H1 (cell line): ENCODE measurements around the gene DRD2.

Experiments
- BACH1 ChIP-seq: IDR thresholded peaks from 2 replicates; pipeline ENCODE4 v1.6.1; 2012; ENCODE audit warnings: low read length, improper control_type of control experiment
- CTCF ChIP-seq, 3 experiments: IDR thresholded peaks; 1 replicate in 2 of 3; 2 replicates in 1 of 3; pipeline versions ENCODE4 v1.5.1 to v1.6.1; 2011; ENCODE audit warnings: low read length in 3 of 3, mild to moderate bottlenecking in 3 of 3, inconsistent platforms in 2 of 3, low read depth in 1 of 3, moderate library complexity in 1 of 3; ENCODE audit not compliant: insufficient read depth in 1 of 3; ENCODE audit errors: control extremely low read depth in 1 of 3
- EZH2 ChIP-seq: fragments of 200-600 bp; sonication (generic); IDR thresholded peaks from 2 replicates; pipeline ENCODE4 v1.7.1; 2012; ENCODE audit warnings: low read depth, mild to moderate bottlenecking, moderate library complexity, low read length, inconsistent platforms; ENCODE audit not compliant: severe bottlenecking
- JUN ChIP-seq: IDR thresholded peaks from 2 replicates; pipeline ENCODE4 v1.6.1; 2011; ENCODE audit warnings: low read depth, mild to moderate bottlenecking, improper control_type of control experiment, low read length
- KDM1A ChIP-seq: fragments of 200-600, 300-600 bp; sonication (generic); IDR thresholded peaks from 2 replicates; pipeline ENCODE4 v1.7.1; 2016; ENCODE audit warnings: mild to moderate bottlenecking, low read length, borderline replicate concordance
- MAFK ChIP-seq: IDR thresholded peaks from 2 replicates; pipeline ENCODE4 v1.6.1; 2012; ENCODE audit warnings: low read depth, mild to moderate bottlenecking, improper control_type of control experiment, low read length
- MAX ChIP-seq: IDR thresholded peaks from 2 replicates; pipeline ENCODE4 v1.6.1; 2012; ENCODE audit warnings: inconsistent platforms
- POLR2A ChIP-seq, 2 experiments: IDR thresholded peaks; 1 replicate in 1 of 2; 2 replicates in 1 of 2; pipeline ENCODE4 v1.6.1; 2011; ENCODE audit warnings: low read depth in 2 of 2, low read length in 2 of 2, mild to moderate bottlenecking in 2 of 2; ENCODE audit errors: control extremely low read depth in 1 of 2
- POLR2AphosphoS5 ChIP-seq: IDR thresholded peaks from 2 replicates; pipeline ENCODE4 v1.6.1; 2011; ENCODE audit warnings: low read depth, low read length
- RAD21 ChIP-seq, 2 experiments: IDR thresholded peaks in 1 of 2; conservative IDR thresholded peaks in 1 of 2; 2 replicates each; pipeline ENCODE4 v1.6.1; 2011; ENCODE audit warnings: low read depth in 2 of 2, low read length in 2 of 2, improper control_type of control experiment in 1 of 2, inconsistent platforms in 1 of 2, mild to moderate bottlenecking in 1 of 2, moderate library complexity in 1 of 2
- SIN3A ChIP-seq, 2 experiments: IDR thresholded peaks in 1 of 2; conservative IDR thresholded peaks in 1 of 2; 2 replicates each; pipeline ENCODE4 v1.6.1; 2011 to 2012; ENCODE audit warnings: low read length in 2 of 2, improper control_type of control experiment in 1 of 2, low read depth in 1 of 2, mild to moderate bottlenecking in 1 of 2
- TCF12 ChIP-seq: IDR thresholded peaks from 2 replicates; pipeline ENCODE4 v1.6.1; 2011; ENCODE audit warnings: low read depth, mild to moderate bottlenecking, low read length
- TEAD4 ChIP-seq: IDR thresholded peaks from 2 replicates; pipeline ENCODE4 v1.6.1; 2012; ENCODE audit warnings: low read depth, low read length, inconsistent platforms, mixed read lengths
- YY1 ChIP-seq: IDR thresholded peaks from 2 replicates; pipeline ENCODE4 v1.6.1; 2011; ENCODE audit warnings: low read depth, mild to moderate bottlenecking, low read length

DNA sequence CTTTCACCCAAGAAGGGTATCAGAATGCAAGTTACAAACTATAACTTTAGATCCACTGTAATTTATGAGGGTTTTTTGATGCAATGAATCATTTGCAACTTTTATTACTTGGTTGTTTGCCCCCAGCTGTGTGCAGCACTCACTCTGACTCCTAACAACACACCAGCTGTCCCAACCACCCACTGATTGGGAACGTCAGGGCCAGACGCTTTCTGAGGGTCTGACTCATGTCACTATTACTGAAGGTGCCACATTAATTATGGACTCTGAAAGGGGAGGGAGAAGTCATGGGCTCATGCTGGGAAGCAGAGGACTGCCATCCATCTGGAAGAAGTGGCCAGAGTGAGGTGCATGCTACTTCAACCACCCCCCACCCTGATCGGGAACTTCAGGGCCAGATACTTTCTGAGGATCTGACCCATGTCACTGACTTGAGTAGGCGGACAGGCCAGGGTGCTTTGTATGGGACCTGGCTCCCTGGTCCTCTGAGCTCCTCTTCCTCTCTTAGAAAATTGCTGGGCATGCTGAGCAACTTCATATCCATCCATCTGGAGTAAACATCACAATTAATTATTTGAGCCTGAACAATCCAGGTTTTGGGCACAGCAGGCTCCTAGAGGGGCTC is 44.9 kb upstream of the DRD2 start:
- TF ChIP-seq RAD21 (IDR thresholded peaks at IDR 0.05 in 1 of 2, conservative IDR thresholded peaks at IDR 0.05 in 1 of 2; ENCODE audit: low read depth in 2 of 2, low read length in 2 of 2) (no peak), POLR2AphosphoS5 (no peak), CTCF (IDR thresholded peaks at IDR 0.05; ENCODE audit: control extremely low read depth in 1 of 3, insufficient read depth in 1 of 3, low read depth in 1 of 3, low read length in 3 of 3) (no peak), EZH2 (no peak), JUN (no peak), SIN3A (conservative IDR thresholded peaks at IDR 0.05 in 1 of 2, IDR thresholded peaks at IDR 0.05 in 1 of 2; ENCODE audit: low read depth in 1 of 2, low read length in 2 of 2) (no peak), POLR2A (IDR thresholded peaks at IDR 0.05; ENCODE audit: control extremely low read depth in 1 of 2, low read depth in 2 of 2, low read length in 2 of 2) (no peak), KDM1A (no peak), TCF12 (no peak), TEAD4 (no peak), MAFK (no peak), BACH1 (no peak), MAX (no peak), YY1 (no peak)
